Heart left ventricle (tissue), 16 donors: ENCODE results near the gene INCA1. TPM values are rescaled to one million over a fixed set of nuclear protein-coding genes. Genes with fewer than 3 reads are reported as not detected.

Experiments used
- ATAC-seq, 4 donors: fragments of 200-7000 bp; cut with Tn5 transposase; one replicate each; pipeline ENCODE4 v1.9.1; 2020 to 2022; ENCODE audit warnings: moderate library complexity in 4 of 4, mild to moderate bottlenecking in 3 of 4, moderate number of reproducible peaks in 1 of 4
- DNase-seq, 5 donors: peaks; one replicate each; pipeline ENCODE4 v3.0.0-alpha.2; 2020
- H3K27ac ChIP-seq, 12 donors: fragments of 200-600 bp; sonication (generic) in 4 of 12; one replicate each; pipeline versions ENCODE4 v1.5.0 to v1.8.0; 2016 to 2022; ENCODE audit warnings: mild to moderate bottlenecking in 2 of 12
- H3K27me3 ChIP-seq, 9 donors: fragments of 200-600 bp; sonication (generic) in 2 of 9; one replicate each; pipeline versions ENCODE4 v1.5.1 to v1.8.0; 2016 to 2022; ENCODE audit warnings: mild to moderate bottlenecking in 3 of 9
- H3K36me3 ChIP-seq, 9 donors: fragments of 200-600 bp; sonication (generic) in 2 of 9; one replicate each; pipeline versions ENCODE4 v1.5.0 to v1.8.0; 2018 to 2022; ENCODE audit warnings: mild to moderate bottlenecking in 2 of 9
- H3K4me1 ChIP-seq, 12 donors: fragments of 200-600 bp; sonication (generic) in 4 of 12; one replicate each; pipeline versions ENCODE4 v1.5.0 to v1.8.0; 2016 to 2022; ENCODE audit warnings: mild to moderate bottlenecking in 3 of 12
- H3K4me3 ChIP-seq, 12 donors: fragments of 200-600 bp; sonication (generic) in 4 of 12; one replicate each; pipeline versions ENCODE4 v1.5.0 to v1.8.0; 2017 to 2022; ENCODE audit warnings: mild to moderate bottlenecking in 9 of 12, moderate library complexity in 4 of 12
- H3K9me3 ChIP-seq, 12 donors: fragments of 200-600 bp; sonication (generic) in 4 of 12; one replicate each; pipeline versions ENCODE4 v1.5.0 to v1.8.0; 2016 to 2022; ENCODE audit warnings: mild to moderate bottlenecking in 1 of 12
- CTCF ChIP-seq, 12 donors: fragments of 200-600 bp; sonication (generic) in 4 of 12; IDR thresholded peaks; one replicate each; pipeline versions ENCODE4 v1.5.0 to v1.8.0; 2018 to 2022; ENCODE audit warnings: antibody characterized with exemption in 12 of 12, mild to moderate bottlenecking in 5 of 12
- POLR2A ChIP-seq, 2 donors: fragments of 450-650 bp; IDR thresholded peaks; one replicate each; pipeline ENCODE4 v1.6.1; 2017; ENCODE audit warnings: antibody characterized with exemption in 2 of 2, mild to moderate bottlenecking in 2 of 2, moderate library complexity in 2 of 2
- WGBS, 4 donors: extraction: QIAGEN DNeasy Blood & Tissue Kit in 2 of 4; methylation state at CpG; one replicate each; pipeline versions ENCODE4 v1.1.5 to v1.1.7; 2013 to 2018; 5-methylcytosine and 5-hydroxymethylcytosine counted together
- intact Hi-C, 10 donors: fragments of 100-400 bp; cut with DNase I; formaldehyde crosslinking; loops; one replicate each; pipeline versions ENCODE4 v1.11.1 to v1.14.2; 2022
- polyA plus RNA-seq, 2 donors: library from polyadenylated mRNA; stranded (reverse); fragments of 200-250 nt; gene quantifications; one replicate each; pipeline ENCODE4 v1.2.3, GENCODE V29; 2013
- total RNA-seq, 9 donors: library from RNA; depleted of rRNA in 2 of 9; stranded (reverse); fragments of >200 nt in 2 of 9; fragmentation: NEBNext Ultra II Directional in 3 of 9; extraction: Animal tissue kit (Norgen Biotek cat#: 25700) in 3 of 9; gene quantifications; one replicate each; pipeline versions ENCODE4 v1.1.0 to v1.2.4, GENCODE V29; 2016 to 2023
- donor health status: ischemic (EF 13 %, LVEDD 7.1; RV severe dilation, severe dysfunction).
- donor health status: healthy with polysubstance abuse.
- donor health status: DM: no; HTN: yes; CAD: no.
- donor health status: DM: no; HTN: no; CAD: no.
- donor health status: ischemic (EF 25% LVEDD 6.9; RV normal size, moderate dysfunction).
- donor health status: ischemic (EF 25% LVEDD 5.7; RV mildly dilated, moderate dysfunction).
- donor health status: healthy.
- donor health status: DM: yes; HTN: yes; CAD: no.
- donor health status: ischemic (EF 35%, LVEDD 5.7; RV mildly dilated, moderate dysfunction).
- donor health status: nonischemic (EF 11% LVEDD 7.7; RV severe dilation, severe dysfunction).
- donor health status: DM: yes; HTN: yes; CAD: no.
- donor health status: PGD.
- donor health status: ischemic (EF 29% LVEDD 5.4; RV normal size, mild dysfunction).
- donor health status: nonischemic (EF 23%, LVEDD 6.1; RV moderate dilation, normal function).

INCA1 gene
- total and polyA plus RNA-seq, 11 donors = 0.64 to 5.1 (median 2.7) TPM

GRCh38 chr17:4945176-4945943, 52.0 kb downstream of the INCA1 start:
- H3K27me3 ChIP-seq = no peaks in the 10 kb centered on the region
- DNase-seq (peak; percentile 67 to 89 (median 76)), ATAC-seq (peak in 3 of 4 donors; percentile 31 to 45 (median 34))
- peaks cover 0 to 56% (median 49%) of the 10 kb centered on the region in 9 donors for H3K36me3 ChIP-seq
- H3K4me1 ChIP-seq = peaks cover 15 to 75% (median 52%) of the 10 kb centered on the region in 12 donors
- H3K4me3 ChIP-seq = peak overlapping the region in 5 of 12 donors; percentile 76 to 100 (median 99)
- intact Hi-C loops = loop anchor here in 1 of 10 donors (5.0 kb wide), 1 partner anchor 42 kb away; the partner anchor contains the start of gene CAMTA2
- no peaks in the 10 kb centered on the region for H3K9me3 ChIP-seq
- H3K27ac ChIP-seq = peak overlapping the region in 10 of 12 donors; percentile 6 to 100 (median 82)
- WGBS, 4 donors = 46 to 55% (median 51%) methylated on average over 7 of the region's 7 CpGs
- peak in 1 of 2 donors; percentile 35 for TF ChIP-seq POLR2A (IDR thresholded peaks at IDR 0.05)
- TF ChIP-seq CTCF (IDR thresholded peaks at IDR 0.05) = no peak

- DNase-seq (peak in 1 of 5 donors; percentile 57), ATAC-seq (no peak)
- intact Hi-C loops = loop anchor here in 3 of 10 donors (5.0 kb wide), 3 partner anchors 37 to 53 kb away; partner anchors contain the start of genes CAMTA2 (in 1 of the 3), INCA1 (in 1 of the 3) and KIF1C (in 1 of the 3)
- H3K4me3 ChIP-seq = peak overlapping the region in 2 of 12 donors; percentile 98 to 100
- H3K4me1 ChIP-seq = peaks cover 15 to 68% (median 46%) of the 10 kb centered on the region in 12 donors
- H3K36me3 ChIP-seq = peaks cover 0 to 56% (median 49%) of the 10 kb centered on the region in 9 donors
- peak overlapping the region in 10 of 12 donors; percentile 6 to 100 (median 66) for H3K27ac ChIP-seq
- 57 to 60% (median 58%) methylated on average over 8 of the region's 8 CpGs for WGBS, 4 donors
- no peak for TF ChIP-seq POLR2A (IDR thresholded peaks at IDR 0.05)
- no peak for TF ChIP-seq CTCF (IDR thresholded peaks at IDR 0.05)
- no peaks in the 10 kb centered on the region for H3K27me3 ChIP-seq
- no peaks in the 10 kb centered on the region for H3K9me3 ChIP-seq
Observed at GRCh38 chr17:4944554-4945175, 52.7 kb downstream of the INCA1 start.

- intact Hi-C loops = loop anchor here in 2 of 10 donors (5.0 kb wide), 2 partner anchors 37 to 53 kb away; partner anchors contain the start of genes INCA1 (in 1 of the 2) and KIF1C (in 1 of the 2)
- Histone ChIP-seq H3K4me3 (peak overlapping the region in 1 of 12 donors; percentile 98), H3K27me3 (no peaks in the 10 kb centered on the region), H3K27ac (peak overlapping the region in 6 of 12 donors; percentile 39 to 99 (median 83)), H3K9me3 (no peaks in the 10 kb centered on the region), H3K36me3 (peaks cover 0 to 56% (median 49%) of the 10 kb centered on the region in 9 donors), H3K4me1 (peaks cover 15 to 66% (median 45%) of the 10 kb centered on the region in 12 donors)
- WGBS, 4 donors = 43 to 53% (median 50%) methylated on average over 3 of the region's 3 CpGs
- no peak for DNase-seq
- no peak for TF ChIP-seq POLR2A (IDR thresholded peaks at IDR 0.05)
- TF ChIP-seq CTCF (IDR thresholded peaks at IDR 0.05) = no peak
- no peak for ATAC-seq
Observed at GRCh38 chr17:4944163-4944553, 53.2 kb downstream of the INCA1 start.
